CD8-positive, alpha-beta memory T cell (primary cell): ENCODE results near the gene LRP1B. TPM values are rescaled to one million over a fixed set of nuclear protein-coding genes. Genes with fewer than 3 reads are reported as not detected.
"Not testable (repeated sequence)": the region's sequence is repeated elsewhere in the genome, so short reads cannot be mapped to it uniquely, and the experiment has no call there.

Source experiments
- CTCF ChIA-PET: fragments of 350-600 bp; sonication (Branson Sonifier 250); formaldehyde crosslinking; loops from one replicate; lab custom pipeline; 2021; ENCODE audit warnings: antibody characterized with exemption; lab: Charles Lee
- POLR2A ChIA-PET: fragments of 350-600 bp; sonication (Branson Sonifier 250); formaldehyde crosslinking; loops from one replicate; lab custom pipeline; 2021; ENCODE audit warnings: antibody characterized with exemption; lab: Charles Lee
- DNase-seq, 5 donors: peaks; one replicate each; pipeline versions ENCODE4 v3.0.0 to v3.0.0-alpha.2; 2020 to 2022; ENCODE audit warnings: mixed read lengths in 1 of 5
- H3K27ac ChIP-seq: one replicate; pipeline ENCODE4 v1.7.0; 2013; ENCODE audit warnings: low read depth, mild to moderate bottlenecking, low read length, moderate library complexity
- H3K27me3 ChIP-seq: 2 replicates; pipeline ENCODE4 v1.7.0; 2013; ENCODE audit warnings: low read length, mild to moderate bottlenecking; ENCODE audit not compliant: insufficient read depth, poor library complexity, severe bottlenecking
- H3K36me3 ChIP-seq: 2 replicates; pipeline ENCODE4 v1.7.0; 2013; ENCODE audit warnings: mild to moderate bottlenecking, low read length, moderate library complexity; ENCODE audit not compliant: insufficient read depth
- H3K4me1 ChIP-seq: 2 replicates; pipeline ENCODE4 v1.7.0; 2013; ENCODE audit warnings: mild to moderate bottlenecking, low read length, moderate library complexity; ENCODE audit not compliant: insufficient read depth
- H3K4me3 ChIP-seq: 2 replicates; pipeline ENCODE4 v1.7.0; 2013; ENCODE audit warnings: mild to moderate bottlenecking, low read length
- H3K9me3 ChIP-seq: 2 replicates; pipeline ENCODE4 v1.7.0; 2013; ENCODE audit warnings: mild to moderate bottlenecking, low read length
- H3K27ac Mint-ChIP-seq, 8 donors: one replicate each; pipeline ENCODE4 v1.8.0; 2020 to 2021; ENCODE audit warnings: mixed read lengths in 8 of 8, mild to moderate bottlenecking in 6 of 8, inconsistent platforms in 3 of 8, moderate library complexity in 3 of 8
- H3K27me3 Mint-ChIP-seq, 2 donors: one replicate each; pipeline ENCODE4 v1.8.0; 2020 to 2021; ENCODE audit warnings: mixed read lengths in 2 of 2, mild to moderate bottlenecking in 1 of 2, moderate library complexity in 1 of 2
- H3K36me3 Mint-ChIP-seq, 3 donors: one replicate each; pipeline ENCODE4 v1.8.0; 2020 to 2021; ENCODE audit warnings: mixed read lengths in 3 of 3, inconsistent platforms in 1 of 3, mild to moderate bottlenecking in 1 of 3
- H3K4me1 Mint-ChIP-seq, 3 donors: one replicate each; pipeline ENCODE4 v1.8.0; 2020 to 2021; ENCODE audit warnings: mixed read lengths in 3 of 3, inconsistent platforms in 1 of 3, mild to moderate bottlenecking in 1 of 3
- H3K4me3 Mint-ChIP-seq, 7 donors: one replicate each; pipeline ENCODE4 v1.8.0; 2020 to 2021; ENCODE audit warnings: mixed read lengths in 7 of 7, mild to moderate bottlenecking in 6 of 7, moderate library complexity in 4 of 7, inconsistent platforms in 2 of 7
- H3K9me3 Mint-ChIP-seq, 5 donors: one replicate each; pipeline ENCODE4 v1.8.0; 2020 to 2022; ENCODE audit warnings: mixed read lengths in 5 of 5, mild to moderate bottlenecking in 3 of 5, moderate library complexity in 2 of 5, inconsistent platforms in 1 of 5
- polyA plus RNA-seq: library from polyadenylated mRNA; unstranded; fragments of 300-500 nt; fragmentation: Illumina TruSeq; gene quantifications from one replicate; pipeline ENCODE4 v1.2.3, GENCODE V29; 2021
- total RNA-seq, 2 experiments: library from RNA; stranded (reverse); gene quantifications; one replicate each; pipeline ENCODE4 v1.2.3, GENCODE V29; 2021

Gene LRP1B
- total and polyA plus RNA-seq, 3 experiments from 2014 or later, result not detected

DNA sequence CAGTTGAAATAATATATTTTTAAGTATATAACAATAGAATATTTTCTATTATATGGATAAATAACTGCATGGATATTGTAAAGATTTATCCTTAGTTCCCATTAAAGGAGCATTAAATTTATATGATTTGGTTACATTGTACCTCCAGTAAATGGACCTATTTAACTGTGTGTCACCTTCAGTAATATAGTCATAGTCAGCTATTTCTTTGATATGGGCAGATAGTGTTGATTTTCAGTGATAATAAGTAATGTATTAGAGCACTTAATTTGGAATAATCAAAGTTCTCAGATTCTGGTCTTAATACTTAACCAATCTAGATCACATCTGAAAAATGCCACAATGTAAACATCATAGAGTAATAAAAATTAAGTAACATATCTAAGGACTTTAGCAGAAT, 1823.3 kb downstream of the LRP1B start:
- H3K4me1 Mint-ChIP-seq, result no peaks in the 10 kb centered on the region
- peaks cover 5 to 14% (median 9%) of the 10 kb centered on the region in 5 donors for H3K9me3 Mint-ChIP-seq
- Histone ChIP-seq H3K4me1 (no peaks in the 10 kb centered on the region), H3K27ac (no peak overlapping the region), H3K36me3 (no peaks in the 10 kb centered on the region), H3K27me3 (no peaks in the 10 kb centered on the region), H3K9me3 (no peaks in the 10 kb centered on the region), H3K4me3 (no peak overlapping the region)
- POLR2A ChIA-PET, result no interaction called here
- peaks cover 0 to 1% of the 10 kb centered on the region in 2 donors for H3K27me3 Mint-ChIP-seq
- H3K36me3 Mint-ChIP-seq, result no peaks in the 10 kb centered on the region
- H3K27ac Mint-ChIP-seq, result no peak overlapping the region
- CTCF ChIA-PET, result no interaction called here
- H3K4me3 Mint-ChIP-seq, result no peak overlapping the region
- no peak for DNase-seq

DNA sequence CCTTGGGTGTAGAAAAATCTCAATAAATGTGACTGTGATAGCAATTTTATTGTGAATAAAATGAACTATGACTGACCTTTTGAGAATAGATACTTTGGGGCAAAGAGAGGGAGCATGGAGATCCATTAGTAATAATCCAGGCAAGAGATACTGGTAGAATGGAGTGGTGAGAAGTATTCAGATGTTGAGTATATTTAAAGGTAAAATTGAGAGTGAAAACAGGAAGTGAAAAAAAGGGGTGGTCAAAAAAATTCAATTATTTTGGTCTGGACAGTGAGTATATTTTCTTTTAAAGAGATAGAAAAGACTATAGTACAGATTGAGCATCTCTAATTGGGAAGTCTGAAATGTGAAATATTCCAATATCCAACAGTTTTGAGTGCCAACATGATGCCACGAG, 1835.0 kb downstream of the LRP1B start:
- CTCF ChIA-PET, result no interaction called here
- POLR2A ChIA-PET, result no interaction called here
- DNase-seq, result no peak

DNA sequence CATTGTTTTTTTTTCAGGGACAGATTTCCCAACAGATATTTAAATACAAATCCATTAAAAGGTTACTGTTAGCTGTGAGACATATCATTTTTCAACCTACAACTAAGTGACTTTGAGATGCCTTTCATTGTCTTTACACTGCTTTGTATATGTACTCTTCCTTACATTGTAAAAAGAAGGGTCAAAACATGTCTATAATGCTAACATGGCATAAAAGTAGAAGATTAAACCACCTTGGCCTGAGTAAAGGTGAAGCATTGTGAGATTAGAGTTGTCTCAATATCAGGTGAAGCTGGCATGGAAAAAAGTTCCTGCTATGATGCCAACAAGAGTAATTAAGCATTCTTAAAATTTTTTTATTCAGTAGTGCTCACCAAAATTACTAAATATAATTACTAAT, 1842.1 kb downstream of the LRP1B start:
- H3K36me3 Mint-ChIP-seq, result no peaks in the 10 kb centered on the region
- CTCF ChIA-PET, result no interaction called here
- POLR2A ChIA-PET, result no interaction called here

More for the DNA sequence above, 1835.0 kb downstream of the LRP1B start:
- Mint-ChIP-seq H3K27ac (no peak overlapping the region), H3K36me3 (peaks cover 0 to 4% (median 2%) of the 10 kb centered on the region in 3 donors), H3K4me3 (no peak overlapping the region), H3K4me1 (no peaks in the 10 kb centered on the region), H3K9me3 (peaks cover 5 to 26% (median 19%) of the 10 kb centered on the region in 5 donors), H3K27me3 (no peaks in the 10 kb centered on the region)
- Histone ChIP-seq H3K27ac (no peak overlapping the region), H3K9me3 (no peaks in the 10 kb centered on the region), H3K4me3 (no peak overlapping the region), H3K4me1 (no peaks in the 10 kb centered on the region), H3K36me3 (no peaks in the 10 kb centered on the region), H3K27me3 (no peaks in the 10 kb centered on the region)

GRCh38 chr2:140288213-140288612, 1842.6 kb downstream of the LRP1B start:
- no peak overlapping the region for H3K4me3 ChIP-seq
- no peaks in the 10 kb centered on the region for H3K4me1 ChIP-seq
- no peaks in the 10 kb centered on the region for H3K9me3 ChIP-seq
- no peak overlapping the region for H3K27ac ChIP-seq
- no peaks in the 10 kb centered on the region for H3K4me1 Mint-ChIP-seq
- no peaks in the 10 kb centered on the region for H3K36me3 ChIP-seq
- no peaks in the 10 kb centered on the region for H3K27me3 ChIP-seq
- H3K36me3 Mint-ChIP-seq, result no peaks in the 10 kb centered on the region
- DNase-seq, result no peak
- CTCF ChIA-PET, result no interaction called here
- H3K9me3 Mint-ChIP-seq, result peaks cover 3 to 12% (median 5%) of the 10 kb centered on the region in 5 donors
- H3K4me3 Mint-ChIP-seq, result no peak overlapping the region
- no peaks in the 10 kb centered on the region for H3K27me3 Mint-ChIP-seq
- H3K27ac Mint-ChIP-seq, result no peak overlapping the region
- POLR2A ChIA-PET, result no interaction called here

More for the DNA sequence above, 1842.1 kb downstream of the LRP1B start:
- Histone ChIP-seq H3K4me3 (no peak overlapping the region), H3K27me3 (no peaks in the 10 kb centered on the region), H3K4me1 (no peaks in the 10 kb centered on the region), H3K9me3 (no peaks in the 10 kb centered on the region), H3K36me3 (no peaks in the 10 kb centered on the region), H3K27ac (no peak overlapping the region)
- H3K4me3 Mint-ChIP-seq, result no peak overlapping the region
- no peak for DNase-seq
- peaks cover 3 to 12% (median 5%) of the 10 kb centered on the region in 5 donors for H3K9me3 Mint-ChIP-seq
- H3K27me3 Mint-ChIP-seq, result no peaks in the 10 kb centered on the region
- H3K4me1 Mint-ChIP-seq, result no peaks in the 10 kb centered on the region
- no peak overlapping the region for H3K27ac Mint-ChIP-seq

- Mint-ChIP-seq H3K36me3 (no peaks in the 10 kb centered on the region), H3K4me3 (no peak overlapping the region), H3K27ac (no peak overlapping the region), H3K4me1 (no peaks in the 10 kb centered on the region), H3K9me3 (peaks cover 2 to 14% (median 5%) of the 10 kb centered on the region in 5 donors), H3K27me3 (no peaks in the 10 kb centered on the region)
- no peak overlapping the region for H3K27ac ChIP-seq
- no peaks in the 10 kb centered on the region for H3K9me3 ChIP-seq
- no peaks in the 10 kb centered on the region for H3K36me3 ChIP-seq
- ChIA-PET POLR2A (no interaction called here), CTCF (no interaction called here)
- no peak for DNase-seq
- H3K27me3 ChIP-seq, result no peaks in the 10 kb centered on the region
- H3K4me1 ChIP-seq, result no peaks in the 10 kb centered on the region
- no peak overlapping the region for H3K4me3 ChIP-seq
Measured at GRCh38 chr2:140286377-140286776, 1844.4 kb downstream of the LRP1B start.

- H3K27me3 Mint-ChIP-seq, DNase-seq, H3K36me3 Mint-ChIP-seq, CTCF ChIA-PET, H3K27ac ChIP-seq, H3K4me3 ChIP-seq, H3K27ac Mint-ChIP-seq, H3K27me3 ChIP-seq, H3K9me3 ChIP-seq, H3K4me3 Mint-ChIP-seq, H3K4me1 Mint-ChIP-seq, POLR2A ChIA-PET, H3K4me1 ChIP-seq, H3K36me3 ChIP-seq: not testable (repeated sequence)
- H3K9me3 Mint-ChIP-seq, result peaks cover 0 to 34% (median 6%) of the 10 kb centered on the region in 5 donors
Measured at GRCh38 chr2:140277344-140277743, 1853.5 kb downstream of the LRP1B start.

GRCh38 chr2:140276661-140277060, 1854.2 kb downstream of the LRP1B start:
- H3K27ac Mint-ChIP-seq, result no peak overlapping the region
- no peak overlapping the region for H3K4me3 Mint-ChIP-seq
- H3K9me3 Mint-ChIP-seq, result peaks cover 0 to 34% (median 6%) of the 10 kb centered on the region in 5 donors
- no peaks in the 10 kb centered on the region for H3K36me3 Mint-ChIP-seq
- H3K27me3 Mint-ChIP-seq, result no peaks in the 10 kb centered on the region
- Histone ChIP-seq H3K4me3 (no peak overlapping the region), H3K36me3 (no peaks in the 10 kb centered on the region), H3K27me3 (no peaks in the 10 kb centered on the region), H3K27ac (no peak overlapping the region), H3K4me1 (no peaks in the 10 kb centered on the region), H3K9me3 (no peaks in the 10 kb centered on the region)
- ChIA-PET POLR2A (no interaction called here), CTCF (no interaction called here)
- no peaks in the 10 kb centered on the region for H3K4me1 Mint-ChIP-seq
- DNase-seq, result no peak

GRCh38 chr2:140275427-140275826, 1855.4 kb downstream of the LRP1B start:
- H3K4me3 ChIP-seq, result no peak overlapping the region
- H3K9me3 ChIP-seq, result no peaks in the 10 kb centered on the region
- no peak for DNase-seq
- no peaks in the 10 kb centered on the region for H3K27me3 ChIP-seq
- Mint-ChIP-seq H3K27ac (no peak overlapping the region), H3K4me1 (no peaks in the 10 kb centered on the region), H3K4me3 (no peak overlapping the region), H3K9me3 (peaks cover 0 to 23% (median 6%) of the 10 kb centered on the region in 5 donors), H3K36me3 (no peaks in the 10 kb centered on the region), H3K27me3 (no peaks in the 10 kb centered on the region)
- POLR2A ChIA-PET, result no interaction called here
- CTCF ChIA-PET, result no interaction called here
- H3K27ac ChIP-seq, result no peak overlapping the region
- H3K4me1 ChIP-seq, result no peaks in the 10 kb centered on the region
- no peaks in the 10 kb centered on the region for H3K36me3 ChIP-seq

- Histone ChIP-seq H3K4me3 (no peak overlapping the region), H3K4me1 (no peaks in the 10 kb centered on the region), H3K9me3 (no peaks in the 10 kb centered on the region), H3K27me3 (no peaks in the 10 kb centered on the region), H3K27ac (no peak overlapping the region), H3K36me3 (no peaks in the 10 kb centered on the region)
- Mint-ChIP-seq H3K9me3 (peaks cover 2 to 21% (median 6%) of the 10 kb centered on the region in 5 donors), H3K4me3 (no peak overlapping the region), H3K27ac (no peak overlapping the region), H3K36me3 (no peaks in the 10 kb centered on the region), H3K4me1 (no peaks in the 10 kb centered on the region), H3K27me3 (no peaks in the 10 kb centered on the region)
- ChIA-PET CTCF (no interaction called here), POLR2A (no interaction called here)
- no peak for DNase-seq
Measured at GRCh38 chr2:140274891-140275290, 1855.9 kb downstream of the LRP1B start.
